Testis (tissue), 3 donors: ENCODE results near the gene TENT5C. TPM values are rescaled to one million over a fixed set of nuclear protein-coding genes. Genes with fewer than 3 reads are reported as not detected.

ENCODE experiments used
- DNase-seq: peaks from one replicate; pipeline ENCODE4 v3.0.0-alpha.2; 2019
- H3K27ac ChIP-seq, 2 donors: fragments of 200-600 bp; sonication (generic); one replicate each; pipeline ENCODE4 v1.5.1; 2019
- H3K27me3 ChIP-seq: fragments of 200-600 bp; sonication (generic); one replicate; pipeline ENCODE4 v1.5.1; 2019
- H3K36me3 ChIP-seq: fragments of 200-600 bp; sonication (generic); one replicate; pipeline ENCODE4 v1.5.1; 2017; ENCODE audit warnings: low read depth; ENCODE audit errors: missing control alignments
- H3K4me1 ChIP-seq: fragments of 200-600 bp; sonication (generic); one replicate; pipeline ENCODE4 v1.5.1; 2019
- H3K4me3 ChIP-seq, 2 donors: fragments of 200-600 bp; sonication (generic); one replicate each; pipeline ENCODE4 v1.5.1; 2017 to 2019
- H3K9me3 ChIP-seq: fragments of 200-600 bp; sonication (generic); one replicate; pipeline ENCODE4 v1.5.1; 2017
- POLR2A ChIP-seq: fragments of 450-650 bp; IDR thresholded peaks from one replicate; pipeline ENCODE4 v1.6.1; 2017; ENCODE audit warnings: antibody characterized with exemption, mild to moderate bottlenecking, moderate library complexity
- WGBS, 2 donors: methylation state at CpG; one replicate each; pipeline ENCODE4 v1.1.5; 2018; 5-methylcytosine and 5-hydroxymethylcytosine counted together
- intact Hi-C: fragments of 100-400 bp; cut with DNase I; formaldehyde crosslinking; loops from one replicate; pipeline ENCODE4 v1.15.1; 2023; ENCODE audit warnings: low total_unique reads
- polyA plus RNA-seq: library from polyadenylated mRNA; stranded (reverse); fragments of 350-450 nt; fragmentation: Illumina TruSeq; extraction: RNeasy Lipid Tissue Mini Kit (QIAGEN cat#74804); gene quantifications from one replicate; pipeline ENCODE4 v1.2.3, GENCODE V29; 2014; ENCODE audit warnings: low read depth, low replicate concordance; ENCODE audit not compliant: insufficient read depth
- total RNA-seq, 2 donors: library from RNA; depleted of rRNA; stranded (reverse); fragments of >200 nt; gene quantifications; one replicate each; pipeline ENCODE4 v1.2.3, GENCODE V29; 2016
- TF ChIP-seq, protein P1 (sequence below), 3 experiments: fragments of 450-650 bp in 2 of 3; fragments of 200-600 bp in 1 of 3; sonication (generic) in 1 of 3; IDR thresholded peaks; one replicate each; pipeline ENCODE4 v1.5.1; 2016 to 2019; ENCODE audit warnings: antibody characterized with exemption in 3 of 3, mild to moderate bottlenecking in 2 of 3, moderate library complexity in 1 of 3

Gene TENT5C
- total and polyA plus RNA-seq, 3 donors from 2014 or later: 38.4 to 72.4 (median 67.3) TPM

DNA sequence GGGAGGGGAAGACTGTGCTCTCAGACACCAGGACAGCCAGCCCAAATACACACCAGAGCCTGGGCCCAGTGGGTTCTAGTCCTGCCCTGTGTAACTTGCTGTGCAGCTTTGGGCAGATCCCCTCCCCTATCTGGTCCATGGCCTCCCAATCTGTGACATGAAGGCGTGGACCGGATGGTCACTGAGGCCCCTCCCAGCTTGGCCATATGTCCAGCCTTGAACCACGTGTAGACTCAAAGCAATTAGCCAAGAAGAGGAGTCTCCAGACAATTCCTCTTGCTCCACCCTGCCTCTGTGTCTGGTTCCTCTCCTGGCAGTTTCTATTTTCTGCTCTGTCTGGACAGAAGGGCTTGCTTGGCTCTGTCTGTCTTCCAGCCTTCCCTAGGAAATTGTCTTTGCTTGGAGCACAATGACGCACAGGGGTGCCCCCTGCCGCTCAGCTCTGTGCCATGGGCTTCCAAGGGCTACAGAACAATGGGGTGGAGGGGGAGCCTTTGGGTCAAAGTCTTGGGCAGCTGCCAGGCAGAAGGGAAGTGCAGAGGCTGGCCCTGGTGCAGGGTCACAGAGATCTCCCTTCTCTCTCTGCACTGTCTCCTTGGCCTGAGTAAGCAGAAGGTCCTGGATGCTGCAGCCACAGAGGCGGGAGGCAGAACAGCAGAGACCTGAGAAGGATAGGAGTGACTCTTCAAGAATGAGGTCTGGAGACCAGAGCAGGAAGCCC is 66.1 kb downstream of the TENT5C start:
- no peak overlapping the region for H3K27ac ChIP-seq
- 38 to 53% methylated on average over 6 of the region's 6 CpGs for WGBS, 2 donors
- H3K9me3 ChIP-seq: no peaks in the 10 kb centered on the region
- intact Hi-C loops: no loop called here
- H3K36me3 ChIP-seq: no peaks in the 10 kb centered on the region
- TF ChIP-seq POLR2A: no peak
- TF ChIP-seq, protein P1, sequence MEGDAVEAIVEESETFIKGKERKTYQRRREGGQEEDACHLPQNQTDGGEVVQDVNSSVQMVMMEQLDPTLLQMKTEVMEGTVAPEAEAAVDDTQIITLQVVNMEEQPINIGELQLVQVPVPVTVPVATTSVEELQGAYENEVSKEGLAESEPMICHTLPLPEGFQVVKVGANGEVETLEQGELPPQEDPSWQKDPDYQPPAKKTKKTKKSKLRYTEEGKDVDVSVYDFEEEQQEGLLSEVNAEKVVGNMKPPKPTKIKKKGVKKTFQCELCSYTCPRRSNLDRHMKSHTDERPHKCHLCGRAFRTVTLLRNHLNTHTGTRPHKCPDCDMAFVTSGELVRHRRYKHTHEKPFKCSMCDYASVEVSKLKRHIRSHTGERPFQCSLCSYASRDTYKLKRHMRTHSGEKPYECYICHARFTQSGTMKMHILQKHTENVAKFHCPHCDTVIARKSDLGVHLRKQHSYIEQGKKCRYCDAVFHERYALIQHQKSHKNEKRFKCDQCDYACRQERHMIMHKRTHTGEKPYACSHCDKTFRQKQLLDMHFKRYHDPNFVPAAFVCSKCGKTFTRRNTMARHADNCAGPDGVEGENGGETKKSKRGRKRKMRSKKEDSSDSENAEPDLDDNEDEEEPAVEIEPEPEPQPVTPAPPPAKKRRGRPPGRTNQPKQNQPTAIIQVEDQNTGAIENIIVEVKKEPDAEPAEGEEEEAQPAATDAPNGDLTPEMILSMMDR (IDR thresholded peaks at IDR 0.05): no peak
- H3K4me3 ChIP-seq: no peak overlapping the region
- no peaks in the 10 kb centered on the region for H3K27me3 ChIP-seq
- DNase-seq: peak; percentile 89
- H3K4me1 ChIP-seq: peaks cover 10% of the 10 kb centered on the region

DNA sequence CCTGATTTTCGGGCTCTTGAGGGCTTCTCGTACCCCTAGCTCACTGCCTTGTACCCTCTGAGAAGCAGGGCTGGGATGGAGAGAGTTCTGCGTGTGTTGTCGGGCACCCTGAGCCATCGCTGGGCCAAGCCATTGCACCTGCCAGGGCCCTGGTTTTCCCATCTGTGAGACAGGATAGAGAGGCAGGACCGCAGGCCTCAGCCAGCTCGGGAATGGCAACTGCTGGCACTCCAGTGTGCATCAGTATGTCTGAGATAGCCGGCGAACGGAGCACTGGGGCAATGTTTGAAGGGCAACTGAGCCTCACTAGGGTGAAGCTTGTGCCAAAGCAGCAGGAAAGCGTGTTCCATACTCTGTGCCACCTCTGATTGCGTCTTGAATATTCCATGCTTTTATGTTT is 66.9 kb downstream of the TENT5C start:
- Histone ChIP-seq H3K36me3 (no peaks in the 10 kb centered on the region), H3K4me3 (no peak overlapping the region), H3K27ac (no peak overlapping the region), H3K4me1 (peaks cover 10% of the 10 kb centered on the region), H3K9me3 (no peaks in the 10 kb centered on the region), H3K27me3 (no peaks in the 10 kb centered on the region)
- TF ChIP-seq, protein P1 (IDR thresholded peaks at IDR 0.05): no peak
- TF ChIP-seq POLR2A: no peak
- 94 to 96% methylated on average over 11 to 12 of the region's 12 CpGs for WGBS, 2 donors
- no peak for DNase-seq
- intact Hi-C loops: no loop called here

DNA sequence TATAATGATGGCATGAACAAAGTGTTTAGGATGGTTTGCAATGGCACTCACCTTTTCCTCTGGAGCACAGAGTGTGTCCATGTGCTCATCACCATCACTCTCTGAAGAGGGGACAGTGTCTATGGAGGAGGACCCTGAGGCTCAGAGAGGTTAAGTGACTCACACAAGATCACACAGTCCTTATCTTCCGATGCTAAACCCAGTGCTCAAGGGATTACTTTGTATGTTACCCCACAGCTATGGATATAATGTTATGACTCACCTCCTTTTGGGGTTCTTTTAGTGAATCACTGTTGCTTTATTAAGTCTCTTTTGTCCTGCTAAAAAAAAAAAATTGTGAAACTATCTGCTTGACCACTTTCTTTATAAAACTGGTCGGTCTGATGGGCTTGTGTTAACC is 67.6 kb downstream of the TENT5C start:
- Histone ChIP-seq H3K4me1 (peaks cover 10% of the 10 kb centered on the region), H3K4me3 (no peak overlapping the region), H3K27ac (no peak overlapping the region), H3K27me3 (no peaks in the 10 kb centered on the region), H3K9me3 (no peaks in the 10 kb centered on the region), H3K36me3 (no peaks in the 10 kb centered on the region)
- no peak for TF ChIP-seq POLR2A
- TF ChIP-seq, protein P1 (IDR thresholded peaks at IDR 0.05): no peak
- no peak for DNase-seq
- intact Hi-C loops: no loop called here
- 83 to 86% methylated on average over 2 of the region's 2 CpGs for WGBS, 2 donors

DNA sequence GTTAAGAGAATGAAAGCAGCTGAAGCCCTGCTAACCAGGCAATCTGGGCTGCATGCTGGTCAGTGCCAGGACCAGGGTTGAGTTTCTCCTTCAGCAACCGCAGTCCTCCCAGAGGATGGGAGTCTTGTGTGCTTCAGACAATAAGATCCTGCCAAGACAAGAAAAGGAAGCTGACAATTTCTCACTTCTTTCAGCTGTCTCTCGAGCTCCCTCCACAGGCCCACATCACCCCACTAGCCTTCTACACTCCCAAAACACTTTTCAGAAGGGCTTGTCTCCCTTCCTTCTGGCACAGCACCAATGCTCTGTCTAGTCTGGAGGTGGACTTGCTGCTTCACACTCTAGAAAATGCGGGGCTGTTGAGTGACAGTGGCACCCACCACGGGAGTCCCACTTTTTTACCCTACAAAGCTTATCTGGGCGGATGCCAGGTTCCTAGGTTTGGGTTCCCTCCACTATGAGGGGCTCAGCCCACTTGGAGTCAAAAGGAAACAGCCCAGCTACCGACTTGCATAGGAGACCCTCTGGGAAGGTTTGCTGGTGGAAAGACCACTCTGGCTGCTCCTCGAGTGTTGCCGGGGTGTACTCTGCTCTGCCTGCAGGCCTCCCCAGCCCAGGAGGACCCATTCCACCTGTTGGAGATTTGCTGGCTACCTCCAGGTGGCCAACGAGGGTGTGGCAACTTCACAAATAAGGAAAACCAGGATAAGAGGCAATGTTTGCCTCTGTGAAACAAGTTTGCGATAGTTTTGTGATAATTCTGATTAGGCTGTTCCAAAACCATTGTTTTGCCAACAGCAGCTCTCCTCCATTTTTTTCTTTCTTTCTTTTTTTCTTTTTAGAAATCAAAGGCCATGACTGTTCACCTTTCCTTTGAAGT is 68.9 kb downstream of the TENT5C start:
- WGBS, 2 donors: 79 to 88% methylated on average over 10 of the region's 10 CpGs
- peak; percentile 30 for DNase-seq
- Histone ChIP-seq H3K27ac (no peak overlapping the region), H3K9me3 (no peaks in the 10 kb centered on the region), H3K4me1 (peaks cover 10% of the 10 kb centered on the region), H3K4me3 (no peak overlapping the region), H3K27me3 (no peaks in the 10 kb centered on the region), H3K36me3 (no peaks in the 10 kb centered on the region)
- TF ChIP-seq POLR2A: no peak
- TF ChIP-seq, protein P1 (IDR thresholded peaks at IDR 0.05): no peak
- intact Hi-C loops: no loop called here
